Fibroblast of skin of abdomen (primary cell): ENCODE data around the gene PAX5.

Source experiments
- DNase-seq: peaks from one replicate; pipeline ENCODE4 v3.0.0-alpha.2; 2013

The PAX5 gene

GRCh38 chr9:36987409-36987808, 46.7 kb downstream of the PAX5 start:
- DNase-seq = no peak

GRCh38 chr9:36986468-36987408, 47.3 kb downstream of the PAX5 start:
- no peak for DNase-seq

- no peak for DNase-seq
Measured at GRCh38 chr9:36985769-36986467, 48.1 kb downstream of the PAX5 start.

- DNase-seq = no peak
Measured at GRCh38 chr9:36985061-36985768, 48.9 kb downstream of the PAX5 start.

GRCh38 chr9:36980148-36980974, 53.7 kb downstream of the PAX5 start:
- DNase-seq = no peak

GRCh38 chr9:36976371-36977030, 57.6 kb downstream of the PAX5 start:
- DNase-seq = no peak

- DNase-seq = no peak
Measured at GRCh38 chr9:36974731-36975130, 59.3 kb downstream of the PAX5 start.

GRCh38 chr9:36971935-36972488, 62.1 kb downstream of the PAX5 start:
- no peak for DNase-seq

- DNase-seq = no peak
Measured at GRCh38 chr9:36970007-36970888, 63.8 kb downstream of the PAX5 start.

GRCh38 chr9:36969216-36969771, 64.8 kb downstream of the PAX5 start:
- no peak for DNase-seq

GRCh38 chr9:36968574-36969215, 65.4 kb downstream of the PAX5 start:
- no peak for DNase-seq

- DNase-seq = no peak
Measured at GRCh38 chr9:36967997-36968396, 66.1 kb downstream of the PAX5 start.

GRCh38 chr9:36966371-36967097, 67.5 kb downstream of the PAX5 start:
- no peak for DNase-seq

- DNase-seq = no peak
Measured at GRCh38 chr9:36964791-36965190, 69.3 kb downstream of the PAX5 start.

GRCh38 chr9:36963346-36963745, 70.7 kb downstream of the PAX5 start:
- no peak for DNase-seq

- DNase-seq = no peak
Measured at GRCh38 chr9:36962691-36963090, 71.4 kb downstream of the PAX5 start.

GRCh38 chr9:36961561-36962325, 72.3 kb downstream of the PAX5 start:
- DNase-seq = no peak

- no peak for DNase-seq
Measured at GRCh38 chr9:36961051-36961450, 73.0 kb downstream of the PAX5 start.
